Liver (tissue), 3 donors: ENCODE results near the gene PKP1.

Experiments
- CTCF ChIP-seq: fragments of 150-350 bp; IDR thresholded peaks from 2 replicates; pipeline ENCODE4 v1.5.1; 2017; ENCODE audit warnings: improper control_type of control experiment, low read depth, low read length; ENCODE audit not compliant: missing input control
- HNF4G ChIP-seq: IDR thresholded peaks from 2 replicates; pipeline ENCODE4 v1.6.1; 2016; ENCODE audit warnings: antibody characterized with exemption
- RAD21 ChIP-seq, 2 donors: IDR thresholded peaks; 2 replicates each; pipeline ENCODE4 v1.6.1; 2016; ENCODE audit warnings: antibody characterized with exemption in 2 of 2, mild to moderate bottlenecking in 2 of 2
- REST ChIP-seq: IDR thresholded peaks from 2 replicates; pipeline ENCODE4 v1.6.1; 2016; ENCODE audit warnings: antibody characterized with exemption, mild to moderate bottlenecking
- TAF1 ChIP-seq: conservative IDR thresholded peaks from 2 replicates; pipeline ENCODE4 v1.6.1; 2016; ENCODE audit warnings: antibody characterized with exemption, mild to moderate bottlenecking
- YY1 ChIP-seq: IDR thresholded peaks from 2 replicates; pipeline ENCODE4 v1.6.1; 2016; ENCODE audit warnings: antibody characterized with exemption, mild to moderate bottlenecking
- ZBTB33 ChIP-seq: IDR thresholded peaks from 2 replicates; pipeline ENCODE4 v1.6.1; 2016; ENCODE audit warnings: antibody characterized with exemption
- TF ChIP-seq, protein P1 (sequence below): IDR thresholded peaks from 2 replicates; pipeline ENCODE4 v1.6.1; 2016; ENCODE audit warnings: antibody characterized with exemption
- donor health status: healthy.
- donor health status: healthy.

- TF ChIP-seq RAD21 (IDR thresholded peaks at IDR 0.05), result no peak
- no peak for TF ChIP-seq CTCF
- TF ChIP-seq, protein P1, sequence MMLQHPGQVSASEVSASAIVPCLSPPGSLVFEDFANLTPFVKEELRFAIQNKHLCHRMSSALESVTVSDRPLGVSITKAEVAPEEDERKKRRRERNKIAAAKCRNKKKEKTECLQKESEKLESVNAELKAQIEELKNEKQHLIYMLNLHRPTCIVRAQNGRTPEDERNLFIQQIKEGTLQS, result no peak
- TF ChIP-seq TAF1, result no peak
- TF ChIP-seq REST, result no peak
- TF ChIP-seq YY1, result no peak
- no peak for TF ChIP-seq HNF4G
- no peak for TF ChIP-seq ZBTB33
Measured at GRCh38 chr1:201327687-201328240, 44.5 kb downstream of the PKP1 start.
